ENCODE results near the gene PIRT.

The PIRT gene

DNA sequence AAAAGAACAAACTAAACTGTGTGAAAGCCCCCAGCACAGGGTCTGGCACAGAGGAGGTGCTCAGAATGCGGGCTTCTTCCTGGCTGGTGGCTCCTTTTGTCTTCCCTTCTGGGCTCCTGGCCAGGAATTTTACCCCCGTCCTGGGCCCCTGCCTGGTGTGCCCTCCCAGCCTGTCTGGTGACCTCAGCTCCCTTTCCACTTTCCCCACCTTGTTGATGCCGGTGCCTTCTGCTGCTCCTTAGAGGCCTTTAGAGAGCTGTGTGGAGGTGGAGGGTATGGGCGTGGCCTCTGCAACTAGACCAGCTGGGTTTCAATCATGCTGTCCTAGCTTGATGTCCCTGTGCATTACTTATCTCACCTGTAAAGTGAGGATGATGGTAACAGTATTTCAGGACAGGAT, 16.8 kb downstream of the PIRT start:
- no peak for DNase-seq (ENCODE audit: low read depth)

DNA sequence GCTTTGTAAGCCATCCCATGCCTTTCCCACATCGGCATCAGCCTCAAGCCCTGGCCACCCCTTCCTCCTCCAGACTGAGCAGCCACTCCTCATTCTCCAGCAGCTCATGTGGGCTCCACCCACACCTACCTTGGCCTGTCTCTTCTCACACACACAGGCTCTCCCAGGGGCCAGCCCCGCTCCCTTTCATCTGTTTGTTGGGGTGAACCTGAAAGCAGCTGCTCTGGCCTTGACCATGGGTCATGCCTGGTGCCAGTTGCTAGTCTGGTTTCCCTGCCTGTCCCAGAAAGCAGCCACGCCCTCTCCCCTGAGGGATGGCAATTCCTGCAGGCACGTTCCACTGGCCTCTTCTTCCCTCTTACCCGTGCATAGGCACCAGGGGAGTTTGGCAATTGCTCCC, 22.6 kb downstream of the PIRT start:
- no peak for DNase-seq (ENCODE audit: low read depth)

DNA sequence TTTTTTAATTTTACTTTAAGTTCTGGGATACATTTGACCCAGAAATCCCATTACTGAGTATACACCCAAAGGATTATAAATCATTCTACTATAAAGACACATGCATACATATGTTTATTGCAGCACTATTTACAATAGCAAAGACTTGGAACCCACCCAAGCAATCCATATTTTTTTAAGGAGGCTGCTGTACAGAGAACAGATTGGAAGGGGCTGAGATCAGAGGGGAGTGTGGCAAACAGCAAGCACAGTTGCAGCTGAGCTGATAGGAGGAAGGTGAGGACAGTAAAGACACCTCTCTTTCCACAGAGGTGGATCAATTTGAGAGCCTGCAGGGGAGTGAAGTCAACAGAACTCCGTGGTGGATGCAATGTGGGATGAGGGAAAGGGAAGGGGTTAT, 23.8 kb downstream of the PIRT start:
- no peak for DNase-seq (ENCODE audit: low read depth)

DNA sequence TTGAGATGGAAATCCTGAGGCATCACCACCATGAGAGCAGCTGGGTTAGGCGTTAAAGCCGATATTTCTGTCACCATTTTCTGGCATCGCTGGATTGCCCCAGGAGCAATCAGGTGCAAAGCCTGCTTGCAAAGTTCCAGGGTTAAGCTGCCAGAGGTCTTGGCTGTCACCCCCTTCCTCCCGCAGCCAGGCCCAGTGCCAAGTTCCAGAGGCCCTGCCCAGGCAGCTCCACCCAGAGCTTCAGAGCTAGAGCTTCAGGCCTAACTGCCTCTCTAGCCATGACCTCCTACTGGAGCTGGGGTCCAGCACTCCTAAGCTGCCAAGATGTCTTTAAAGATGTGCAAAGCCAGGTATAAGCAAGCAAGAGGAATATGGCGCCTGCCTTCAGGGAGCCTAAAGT, 25.2 kb downstream of the PIRT start:
- no peak for DNase-seq (ENCODE audit: low read depth)

DNA sequence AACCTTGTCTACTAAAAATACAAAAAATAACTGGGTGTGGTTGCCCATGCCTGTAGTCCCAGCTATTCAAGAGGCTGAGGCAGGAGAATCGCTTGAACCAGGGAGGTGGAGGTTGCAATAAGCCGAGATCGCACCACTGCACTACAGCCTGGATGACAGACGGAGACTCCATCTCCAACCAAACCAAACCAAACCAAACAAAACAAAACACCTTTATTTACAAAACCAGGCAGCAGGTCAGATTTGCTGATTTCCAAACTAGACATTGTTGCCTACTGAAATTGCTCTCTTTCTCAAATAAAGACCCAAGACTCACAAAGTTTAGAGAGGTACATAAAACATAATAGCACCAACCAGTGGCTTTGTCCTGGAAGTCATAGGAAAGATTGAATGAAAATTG, 28.3 kb downstream of the PIRT start:
- no peak for DNase-seq (ENCODE audit: low read depth)

DNA sequence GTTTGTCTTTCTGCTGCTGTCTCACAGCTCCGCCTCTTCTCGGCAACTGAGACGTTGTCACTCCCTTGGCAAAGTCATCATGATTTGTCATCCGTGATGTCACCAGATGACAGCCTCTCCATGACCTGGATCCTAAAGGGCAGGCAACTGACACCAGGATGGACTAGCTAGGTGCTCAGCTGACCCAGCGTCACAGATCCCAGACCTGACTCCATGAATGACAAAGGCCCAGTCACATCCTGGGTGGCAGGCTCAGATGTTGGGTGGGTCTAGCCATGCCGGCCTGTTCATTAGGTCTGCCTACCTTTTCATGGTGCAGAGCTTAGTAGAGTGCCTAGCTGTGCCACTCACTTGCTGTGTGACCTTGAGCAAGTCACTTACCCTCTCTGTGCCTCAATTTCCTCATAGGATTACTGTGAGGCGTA, 30.2 kb downstream of the PIRT start:
- no peak for DNase-seq (ENCODE audit: low read depth)

DNA sequence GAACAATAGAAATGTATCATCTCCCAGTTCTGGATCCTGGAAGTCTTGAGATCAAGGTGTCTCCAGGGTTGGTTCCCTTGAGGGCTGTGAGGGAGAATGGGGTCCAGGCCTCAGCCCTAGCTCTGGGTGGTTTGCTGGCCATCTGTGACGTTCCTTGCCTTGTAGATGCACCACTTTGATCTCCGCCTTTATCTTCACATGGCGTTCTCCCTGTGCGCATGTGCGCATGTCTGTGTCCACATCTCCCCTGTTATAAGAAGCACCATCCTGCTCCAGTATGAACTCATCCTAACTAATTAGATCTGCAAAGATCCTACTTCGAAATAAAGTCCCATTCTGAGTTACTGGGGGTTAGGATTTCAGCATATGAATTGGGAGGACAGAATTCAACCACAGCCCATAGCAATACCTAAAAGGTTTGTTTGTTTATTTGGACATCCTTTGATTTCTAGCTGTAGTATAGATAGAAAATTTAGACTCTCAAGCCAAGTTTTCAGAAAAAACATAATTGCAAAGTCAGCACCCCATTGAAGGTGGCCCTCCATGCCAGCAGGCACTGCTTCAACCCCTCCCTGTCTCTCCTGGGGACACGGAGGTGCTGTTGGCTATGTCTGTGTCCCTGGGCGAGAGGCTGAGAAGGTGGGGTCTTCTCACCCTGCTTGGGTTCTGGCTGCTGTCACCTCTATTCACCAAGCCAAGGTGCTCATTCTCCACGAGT, 31.2 kb downstream of the PIRT start:
- DNase-seq (ENCODE audit: low read depth) = no peak

DNA sequence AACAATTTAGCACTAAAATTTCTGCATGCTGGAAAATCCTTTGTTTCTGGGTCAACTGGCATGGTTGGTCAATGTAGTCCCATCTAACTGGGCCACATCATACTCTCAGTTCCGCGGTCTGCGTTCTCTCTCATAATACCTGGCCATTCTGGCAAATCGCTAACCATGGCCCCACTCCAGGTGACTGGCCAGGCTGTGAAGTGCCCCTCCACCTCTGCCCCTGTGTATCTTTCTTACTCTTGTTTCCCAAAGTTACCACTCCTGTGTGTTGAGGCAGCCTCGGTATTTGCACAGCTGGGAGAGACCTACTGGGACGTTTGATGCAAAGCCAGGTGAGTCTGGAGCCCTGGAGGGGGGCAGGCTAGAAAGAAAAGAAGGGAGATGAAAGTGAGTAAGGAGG, 32.0 kb downstream of the PIRT start:
- no peak for DNase-seq (ENCODE audit: low read depth)

DNA sequence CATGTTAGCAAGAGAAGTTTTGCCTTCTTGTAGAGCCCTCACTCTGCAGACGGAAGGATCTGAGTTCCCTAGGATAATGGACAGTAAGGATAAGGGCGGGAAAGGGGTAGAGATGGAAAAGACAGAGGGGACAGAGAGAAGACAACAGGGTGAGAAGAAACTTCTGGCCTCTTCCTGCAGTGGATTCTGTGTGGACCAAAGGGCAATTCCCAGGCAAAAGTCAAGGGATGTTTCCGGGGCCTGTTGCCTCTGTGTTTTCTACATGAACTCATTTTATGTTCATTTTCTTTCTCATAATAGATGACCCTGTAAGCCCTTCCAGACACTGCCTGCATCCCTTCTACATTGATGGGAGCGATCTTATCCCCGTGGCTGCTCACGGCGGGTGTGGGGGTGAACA, 33.3 kb downstream of the PIRT start:
- no peak for DNase-seq (ENCODE audit: low read depth)

DNA sequence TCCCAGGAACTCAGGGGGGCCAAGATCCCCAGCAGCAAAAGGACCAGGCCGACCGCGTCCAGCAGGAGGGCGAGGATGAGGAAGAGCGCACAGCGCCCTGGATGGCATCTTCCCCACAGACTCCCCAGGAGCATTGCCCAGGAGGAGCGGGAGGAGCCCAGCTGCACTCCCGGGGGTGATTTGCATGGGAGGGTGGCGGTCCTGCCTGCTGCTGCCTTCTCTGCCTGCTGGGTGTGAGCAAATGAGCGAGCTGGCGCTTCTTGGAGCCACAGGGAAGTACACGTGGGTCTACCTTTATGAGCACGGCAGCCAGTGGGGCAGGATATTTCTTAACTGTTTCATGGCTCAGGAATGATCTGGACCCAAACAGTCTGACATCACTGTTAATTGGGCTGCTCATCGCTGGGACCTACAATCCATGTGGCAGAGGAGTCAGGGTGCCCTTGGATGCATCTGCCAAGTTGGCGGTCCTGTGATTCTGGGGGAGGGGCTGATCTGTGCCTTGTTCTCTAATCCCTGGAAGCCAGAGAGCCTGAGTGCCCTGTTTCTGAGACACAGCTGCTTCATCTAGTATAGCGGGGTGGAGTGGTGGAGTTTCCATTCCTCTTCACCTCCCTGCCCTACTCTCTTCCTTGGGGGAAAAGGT, 33.9 kb downstream of the PIRT start, which contains the start of gene TMEM238L:
Gene TMEM238L, minus strand, starts transcription at position 270 of the 646 bp plus-strand sequence. Its CDS starts 136 bp downstream, at position 134.
- no peak for DNase-seq (ENCODE audit: low read depth)

DNA sequence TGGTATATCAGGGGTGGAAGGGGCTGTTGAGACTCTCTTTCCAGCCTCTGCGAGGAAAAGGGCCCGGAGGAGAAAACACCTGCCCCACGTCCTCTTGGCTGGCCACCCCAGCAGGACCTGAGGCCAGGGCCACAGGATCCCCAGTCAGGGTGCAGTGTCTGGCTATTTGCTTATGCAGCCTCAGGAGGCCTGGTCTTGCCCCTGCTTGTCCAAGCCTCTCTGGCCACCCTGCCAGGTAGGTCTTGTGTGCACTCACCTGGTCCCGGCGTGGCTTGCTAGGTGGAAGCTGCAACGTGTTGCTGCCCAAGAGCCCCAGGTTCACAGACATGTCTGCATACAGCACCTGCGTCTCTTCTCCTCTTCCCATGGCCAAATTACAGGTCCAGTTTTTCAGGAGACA, 34.5 kb downstream of the PIRT start:
- no peak for DNase-seq (ENCODE audit: low read depth)

DNA sequence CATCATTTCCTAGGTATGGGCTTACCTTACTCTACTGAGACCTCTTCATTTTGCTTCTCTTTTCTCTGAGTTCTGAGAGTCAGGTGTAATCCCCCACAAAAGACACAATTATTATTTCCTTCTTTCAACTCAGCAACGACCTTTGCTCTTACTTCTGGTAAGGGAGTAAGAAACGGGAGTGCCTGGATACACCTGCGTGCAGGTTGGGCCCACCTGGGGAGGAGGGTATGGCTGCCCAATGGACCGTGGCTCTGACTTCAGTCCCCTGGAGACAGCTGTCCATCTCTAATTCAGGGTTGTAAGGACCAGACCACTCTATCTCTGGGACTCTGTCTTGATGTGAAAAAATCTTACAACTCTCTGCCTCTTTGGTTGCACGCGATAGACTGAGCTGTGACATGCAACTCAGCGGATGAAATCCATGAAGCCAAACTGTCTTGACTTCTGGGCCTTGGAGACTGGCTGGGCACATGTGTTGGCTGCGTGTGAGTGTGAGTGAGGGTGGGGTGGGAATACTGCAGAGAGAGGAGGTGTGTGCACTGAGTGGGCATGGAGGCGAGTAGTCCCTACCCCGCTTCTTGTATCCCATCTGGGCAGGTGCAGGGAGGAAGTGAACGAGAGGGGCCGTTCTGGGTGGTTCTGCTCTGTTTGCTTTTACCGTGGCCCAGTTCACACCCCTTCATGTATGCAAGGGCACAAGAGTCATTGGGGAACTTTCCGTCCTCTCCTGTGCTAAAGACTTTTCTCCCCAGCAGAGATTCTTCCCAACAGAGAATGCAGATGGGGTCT, 35.2 kb downstream of the PIRT start:
- no peak for DNase-seq (ENCODE audit: low read depth)

DNA sequence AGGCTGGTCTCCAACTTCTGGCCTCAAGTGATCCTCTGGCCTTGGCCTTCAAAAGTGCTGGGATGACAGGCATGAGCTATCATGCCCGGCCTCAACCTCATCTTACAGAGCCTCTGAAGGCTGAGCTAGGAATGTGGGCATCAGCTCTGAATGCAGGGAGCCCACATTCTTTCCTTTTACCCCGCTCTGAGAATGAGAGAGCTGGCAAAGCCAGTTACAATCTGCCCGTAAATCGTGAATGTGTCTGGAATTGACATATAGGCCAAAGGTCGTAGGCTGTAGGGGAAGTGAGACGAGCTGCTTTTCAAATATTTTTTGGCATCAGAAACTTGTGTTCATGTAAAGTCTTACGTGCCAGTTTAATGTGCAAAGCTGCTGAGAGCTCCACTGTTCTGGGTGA, 38.5 kb downstream of the PIRT start:
- no peak for DNase-seq (ENCODE audit: low read depth)

DNA sequence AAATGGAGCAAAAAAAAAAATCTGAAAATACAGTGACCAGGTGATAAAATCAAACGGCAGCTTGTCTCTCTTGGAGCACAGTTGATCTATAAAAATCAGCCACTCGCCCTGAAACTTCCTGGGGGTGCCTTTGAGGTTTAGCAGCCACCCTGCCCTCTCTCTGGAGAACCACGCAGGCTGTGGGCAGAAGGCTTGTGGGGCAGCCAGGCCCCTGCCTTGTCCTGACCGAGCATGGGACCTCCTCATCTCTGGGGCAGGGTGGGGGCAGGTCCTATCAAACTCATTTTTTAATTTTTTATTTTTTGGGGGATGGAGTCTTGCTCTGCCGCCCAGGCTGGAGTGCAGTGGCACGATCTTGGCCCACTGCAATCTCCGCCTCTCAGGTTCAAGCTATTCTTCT, 39.0 kb downstream of the PIRT start:
- DNase-seq (ENCODE audit: low read depth) = no peak

DNA sequence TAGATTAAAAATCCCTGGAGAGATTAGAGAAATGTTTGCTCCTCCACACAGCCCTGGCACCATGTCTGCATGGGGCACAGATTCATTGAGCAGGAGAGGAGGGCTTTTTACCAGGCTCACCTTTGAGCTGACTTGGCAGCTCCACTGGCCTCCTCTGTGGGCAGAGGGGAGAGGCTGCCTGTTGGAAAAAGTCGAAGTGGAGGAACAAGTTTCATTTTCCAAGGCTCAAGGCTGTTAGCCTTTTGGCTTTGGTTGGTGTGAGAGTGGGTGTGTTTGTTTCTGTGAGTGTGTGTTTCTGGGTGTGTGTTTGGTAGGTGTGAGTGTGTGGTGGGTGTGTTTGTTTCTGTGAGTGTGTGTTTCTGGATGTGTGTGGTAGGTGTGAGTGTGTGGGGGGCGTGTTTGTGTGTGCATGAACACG, 39.5 kb downstream of the PIRT start:
- DNase-seq (ENCODE audit: low read depth) = no peak

DNA sequence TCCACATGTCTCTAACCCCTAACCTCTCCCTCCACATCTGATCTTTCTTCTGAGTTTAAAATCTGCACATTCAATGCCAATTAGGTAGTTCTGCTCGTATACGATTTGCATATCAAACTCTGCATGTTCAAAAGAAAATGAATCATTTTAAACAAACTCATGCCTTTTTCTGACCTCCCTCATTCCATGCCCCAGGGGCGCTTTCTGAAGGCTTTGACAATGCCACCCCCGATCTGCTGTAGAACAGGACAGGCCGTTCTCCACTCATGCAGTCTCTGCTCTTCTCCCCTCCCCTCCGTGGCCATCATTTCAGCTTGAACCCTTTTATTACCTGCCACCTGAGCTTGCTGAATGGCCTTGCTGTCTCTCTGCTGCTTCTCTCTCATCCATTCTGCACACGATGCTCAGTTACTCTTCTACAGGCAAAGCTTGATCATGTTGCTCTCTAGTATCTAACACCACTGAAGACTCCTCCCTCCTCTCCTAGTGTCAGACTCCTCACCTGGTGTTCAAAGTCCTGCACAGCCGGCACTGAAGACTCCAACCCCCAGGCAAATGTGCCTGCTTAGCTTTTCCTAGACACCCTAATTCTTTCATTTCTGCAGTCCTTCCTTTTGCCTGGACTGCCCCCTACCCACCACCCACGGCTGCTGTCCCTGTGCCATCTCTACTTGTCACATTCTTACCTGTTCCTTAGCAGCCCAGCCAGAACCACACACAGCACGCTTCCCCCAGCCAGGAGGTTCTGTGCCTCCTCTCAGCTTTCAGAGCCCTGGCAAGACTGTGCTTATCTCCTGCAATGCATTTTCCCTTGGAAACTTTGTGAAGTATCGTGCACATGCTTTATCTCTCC, 40.2 kb downstream of the PIRT start:
- DNase-seq (ENCODE audit: low read depth) = no peak

DNA sequence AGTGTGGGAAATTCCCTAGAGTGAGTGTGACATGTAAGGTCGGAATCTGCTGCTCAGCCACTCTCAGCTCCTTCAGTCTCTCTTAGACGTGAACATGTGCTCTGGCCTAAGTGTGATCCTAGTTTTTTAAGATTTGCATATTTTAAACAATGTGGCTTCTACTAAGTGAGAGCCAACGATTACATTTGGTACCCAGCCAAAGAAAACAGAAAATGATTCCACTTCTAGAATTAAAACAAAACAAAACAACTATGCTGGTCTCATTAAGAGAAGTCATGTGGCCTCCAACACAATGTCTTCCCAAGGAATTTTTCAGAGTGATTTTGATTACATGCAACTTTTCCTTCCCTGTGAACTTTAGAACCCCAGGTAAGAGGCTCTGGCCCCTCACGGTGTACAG, 44.1 kb downstream of the PIRT start:
- DNase-seq (ENCODE audit: low read depth) = no peak

DNA sequence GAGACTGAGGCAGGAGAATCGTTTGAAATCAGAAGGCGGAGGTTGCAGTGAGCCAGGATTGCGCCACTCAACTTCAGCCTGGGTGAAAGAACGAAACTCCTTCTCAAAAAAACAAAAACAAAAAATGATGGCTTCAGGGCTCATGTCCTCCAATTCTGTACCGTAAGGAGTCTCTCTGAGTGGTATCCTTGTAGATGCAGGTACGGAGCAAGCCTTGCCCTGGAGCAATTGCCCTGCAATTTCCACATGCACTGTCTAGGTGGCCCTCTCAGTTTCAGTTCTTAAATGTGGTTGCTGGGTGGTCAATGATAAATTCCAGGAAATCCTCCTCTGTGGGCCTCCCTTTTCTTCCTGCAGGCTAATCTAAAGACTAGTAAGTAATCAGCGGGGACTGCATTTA, 44.6 kb downstream of the PIRT start:
- DNase-seq (ENCODE audit: low read depth) = no peak

DNA sequence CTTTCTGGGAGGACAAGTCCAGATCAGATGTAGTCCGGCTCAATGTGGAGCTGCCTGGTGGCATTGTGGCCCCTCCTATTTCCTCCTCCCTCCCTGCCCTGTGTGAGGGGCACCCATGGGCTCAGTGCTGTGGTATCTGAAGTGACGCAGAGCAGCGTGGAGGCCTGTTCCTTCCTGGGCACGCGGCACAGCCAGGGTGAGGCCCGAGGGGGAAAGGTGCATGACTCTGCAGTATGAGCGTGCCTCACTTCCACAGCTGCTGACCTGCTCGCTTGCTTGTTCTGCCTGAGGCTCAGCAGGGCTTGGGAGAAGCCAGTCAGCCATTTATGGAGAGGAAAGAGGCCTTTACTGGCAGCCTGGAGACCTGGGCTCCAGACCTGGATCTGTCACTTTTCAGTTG, 45.7 kb downstream of the PIRT start:
- DNase-seq (ENCODE audit: low read depth) = no peak

DNA sequence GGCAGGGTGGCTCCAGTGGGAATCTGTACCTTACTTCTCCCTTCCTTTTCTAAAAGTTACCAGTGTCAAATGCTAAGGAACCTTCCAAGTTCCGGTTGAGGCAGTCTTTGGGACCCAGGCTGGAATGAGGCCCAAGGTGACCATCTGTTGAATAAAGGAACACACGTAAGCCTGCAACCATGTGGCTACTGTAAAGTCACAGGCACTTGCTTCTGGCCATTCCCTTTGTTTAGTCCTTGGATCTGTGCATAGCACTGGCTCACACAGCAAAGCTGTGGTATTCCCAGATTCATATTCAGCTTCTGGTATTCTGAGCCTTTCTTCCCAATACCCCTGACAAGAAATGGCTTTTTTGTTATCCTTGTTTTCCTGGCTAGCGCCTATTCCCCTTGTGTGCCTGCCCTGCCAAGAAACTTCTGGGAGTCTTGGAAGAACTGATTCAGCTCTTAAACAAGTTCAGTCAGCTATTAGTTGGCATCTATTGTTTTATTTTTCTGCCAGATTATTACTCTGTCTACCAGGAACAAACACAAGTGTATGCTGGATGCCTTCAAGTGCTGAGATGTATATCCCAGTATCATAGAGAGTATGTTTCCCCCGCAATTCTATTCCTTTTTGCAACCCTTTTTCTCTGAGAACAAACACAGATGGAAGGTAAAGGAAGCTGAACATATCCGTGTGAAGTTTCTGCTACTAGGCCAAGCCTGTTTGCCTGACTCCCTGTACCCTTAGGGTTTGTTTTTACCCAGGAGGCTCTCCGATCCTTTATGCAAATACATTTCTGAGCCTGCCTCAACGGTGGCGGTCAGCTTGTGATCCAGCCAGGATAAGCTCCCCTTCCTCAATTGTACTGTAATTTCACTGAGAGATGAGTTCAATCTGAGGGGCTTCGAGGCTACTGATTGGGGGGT, 47.1 kb downstream of the PIRT start:
- DNase-seq (ENCODE audit: low read depth) = no peak

DNA sequence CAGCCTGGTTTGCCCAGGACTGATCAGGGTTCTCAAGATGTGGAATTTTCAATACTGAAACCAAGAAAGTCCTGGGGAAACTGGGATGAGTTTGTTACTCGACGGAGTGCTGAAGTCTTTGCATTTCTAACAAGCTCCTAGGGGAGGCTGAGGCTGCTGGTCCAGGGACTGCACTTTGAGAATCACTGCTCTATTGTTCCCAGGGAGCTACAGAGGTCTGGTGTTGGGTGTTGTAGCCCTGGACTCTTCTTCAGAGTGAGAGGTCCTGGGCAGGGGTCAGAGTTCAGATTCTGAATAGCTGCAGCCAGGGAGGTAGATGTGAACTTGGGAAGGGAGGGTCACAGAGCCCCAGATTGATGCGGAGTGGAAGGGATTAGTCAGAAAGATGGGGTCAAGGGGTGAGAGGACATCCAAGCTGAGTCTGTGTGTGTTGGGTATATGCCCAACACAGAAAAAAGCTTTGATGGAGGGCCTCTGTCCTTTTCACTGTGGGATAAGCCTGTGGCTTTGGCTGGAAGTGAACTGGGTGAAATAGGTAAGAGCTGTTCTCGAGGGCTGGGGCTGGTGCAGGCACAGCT, 48.1 kb downstream of the PIRT start:
- no peak for DNase-seq (ENCODE audit: low read depth)

All from stimulated activated CD8-positive, alpha-beta memory T cell treated with anti-CD3 and anti-CD28 coated beads, Interleukin-15, amount 100 ng/mL, for 24 hours (primary cell).